HG03135 (cell line): Measurements from ENCODE around the gene SOCS3.
"Not testable (repeated sequence)": the region's sequence is repeated elsewhere in the genome, so short reads cannot be mapped to it uniquely, and the experiment has no call there.

Source experiments
- ATAC-seq: cut with Tn5 transposase; IDR thresholded peaks from one replicate; pipeline ENCODE4 v1.9.1; 2021; ENCODE audit warnings: mild to moderate bottlenecking, moderate library complexity; ENCODE audit not compliant: unreplicated experiment

Gene SOCS3

GRCh38 chr17:78313735-78314648, 45.9 kb downstream of the SOCS3 start:
- no peak for ATAC-seq

- not testable (repeated sequence) for ATAC-seq
These were observed 50.1 kb downstream of the SOCS3 start for GRCh38 chr17:78309659-78310255.

GRCh38 chr17:78307887-78308638, 51.8 kb downstream of the SOCS3 start:
- no peak for ATAC-seq

GRCh38 chr17:78306913-78307312, 53.0 kb downstream of the SOCS3 start:
- no peak for ATAC-seq
